Measurements from ENCODE around the gene ACTR1A. TPM values are rescaled to one million over a fixed set of nuclear protein-coding genes. Genes with fewer than 3 reads are reported as not detected.
A peak's percentile ranks its signal among the peaks of the same experiment; 100 is the strongest.

The ACTR1A gene
- total RNA-seq, 5 donors from 2014 or later (not counting 1 experiment from before 2014, with no cell fraction given) = 51.6 to 68.1 (median 63.0) TPM

- peaks cover 46% of the 10 kb centered on the region for H3K36me3 Mint-ChIP-seq
- H3K4me3 Mint-ChIP-seq = no peak overlapping the region
- peaks cover 37 to 92% of the 10 kb centered on the region in 2 donors for H3K36me3 ChIP-seq (ENCODE audit: control insufficient read depth in 2 of 2, extremely low read depth in 1 of 2, insufficient read depth in 1 of 2, low read length in 1 of 2)
- no peak for ATAC-seq (replicated peaks in 1 of 4)
- peaks cover 0 to 2% of the 10 kb centered on the region in 2 experiments for H3K4me1 ChIP-seq (ENCODE audit: control insufficient read depth in 1 of 2, extremely low read depth in 1 of 2, insufficient read depth in 2 of 2, low read length in 2 of 2)
- H3K9me3 Mint-ChIP-seq = no peaks in the 10 kb centered on the region
- H3K4me3 ChIP-seq (ENCODE audit: control insufficient read depth in 1 of 2, extremely low read depth in 1 of 2, low read length in 1 of 2) = no peak overlapping the region
- ChIA-PET CTCF (interaction anchor here in 1 of 2 donors (0.5 kb wide), 1 partner anchor 21 kb away, joined by 5 read pairs; no protein-coding TSS in a partner anchor), POLR2A (no interaction called here)
- peaks cover 1 to 2% (median 1%) of the 10 kb centered on the region in 3 donors for H3K4me1 Mint-ChIP-seq
- no peaks in the 10 kb centered on the region for H3K9me3 ChIP-seq
- 94% methylated on average over 7 of the region's 13 CpGs for WGBS (ENCODE audit: insufficient coverage)
- H3K27ac ChIP-seq (ENCODE audit: low read length) = no peak overlapping the region
- no peak for DNase-seq
- no peak overlapping the region for H3K27ac Mint-ChIP-seq
- H3K27me3 Mint-ChIP-seq = no peaks in the 10 kb centered on the region
- H3K27me3 ChIP-seq (replicated peaks in 1 of 2; ENCODE audit: control insufficient read depth in 2 of 2, extremely low read depth in 1 of 2, insufficient read depth in 2 of 2, low read length in 1 of 2) = no peaks in the 10 kb centered on the region
These were observed 18.5 kb downstream of the ACTR1A start for GRCh38 chr10:102484021-102484420.

DNA sequence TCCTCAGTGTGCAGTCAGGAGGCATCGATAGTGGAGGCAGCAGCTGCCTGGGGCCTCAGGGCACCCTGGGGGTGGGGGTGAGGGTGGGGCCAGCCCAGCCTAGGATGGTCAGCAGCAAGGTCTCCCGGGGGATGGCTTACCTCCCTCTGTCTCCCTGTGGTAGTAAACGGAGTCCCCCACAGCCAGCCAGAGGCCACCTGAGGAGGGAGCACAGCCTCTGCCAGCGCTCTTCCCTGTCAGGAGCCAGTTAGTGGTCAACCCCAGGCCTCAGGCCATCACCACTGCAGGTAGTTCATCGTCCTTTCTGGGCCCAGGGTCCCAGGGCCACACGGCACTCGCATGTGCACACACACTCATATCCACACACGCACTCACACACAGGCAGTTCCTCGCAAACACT is 22.1 kb downstream of the ACTR1A start:
- peaks cover 24 to 60% of the 10 kb centered on the region in 2 donors for H3K36me3 ChIP-seq (ENCODE audit: control insufficient read depth in 2 of 2, extremely low read depth in 1 of 2, insufficient read depth in 1 of 2, low read length in 1 of 2)
- no peaks in the 10 kb centered on the region for H3K27me3 Mint-ChIP-seq
- no peak for DNase-seq

DNA sequence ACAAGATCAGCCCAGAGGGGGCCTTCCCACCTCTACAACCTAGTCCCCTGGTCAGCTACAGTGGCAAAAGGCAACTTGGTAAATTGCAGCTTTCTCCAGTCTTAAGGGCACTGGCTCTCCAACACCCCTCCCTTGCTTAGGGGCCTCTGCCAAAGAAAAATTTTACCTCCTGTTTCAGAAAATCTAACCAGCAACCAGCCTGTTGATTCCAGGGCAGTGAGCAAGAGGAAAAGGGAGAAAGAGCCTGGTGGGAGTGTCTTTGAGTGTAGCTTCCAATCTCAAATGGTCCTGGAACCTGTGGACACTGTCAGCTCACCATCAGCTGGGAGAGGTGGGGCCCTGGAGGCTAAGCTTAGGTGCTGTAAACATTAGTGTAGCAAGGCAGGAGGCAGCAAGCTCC is 22.9 kb downstream of the ACTR1A start:
- ATAC-seq (replicated peaks in 1 of 4) = no peak
- Mint-ChIP-seq H3K27ac (no peak overlapping the region), H3K9me3 (no peaks in the 10 kb centered on the region), H3K4me3 (no peak overlapping the region), H3K4me1 (peaks cover 13 to 15% (median 15%) of the 10 kb centered on the region in 3 donors), H3K36me3 (peaks cover 37% of the 10 kb centered on the region), H3K27me3 (no peaks in the 10 kb centered on the region)
- Histone ChIP-seq H3K9me3 (no peaks in the 10 kb centered on the region), H3K27me3 (replicated peaks in 1 of 2; ENCODE audit: control insufficient read depth in 2 of 2, extremely low read depth in 1 of 2, insufficient read depth in 2 of 2, low read length in 1 of 2) (no peaks in the 10 kb centered on the region), H3K27ac (ENCODE audit: low read length) (no peak overlapping the region), H3K4me1 (ENCODE audit: control insufficient read depth in 1 of 2, extremely low read depth in 1 of 2, insufficient read depth in 2 of 2, low read length in 2 of 2) (peaks cover 12 to 29% of the 10 kb centered on the region in 2 experiments), H3K4me3 (ENCODE audit: control insufficient read depth in 1 of 2, extremely low read depth in 1 of 2, low read length in 1 of 2) (no peak overlapping the region), H3K36me3 (ENCODE audit: control insufficient read depth in 2 of 2, extremely low read depth in 1 of 2, insufficient read depth in 1 of 2, low read length in 1 of 2) (peaks cover 24 to 52% of the 10 kb centered on the region in 2 donors)
- ChIA-PET CTCF (interaction anchor here (0.6 to 2.0 kb wide), 11 partner anchors 18 to 310 kb away, joined by 3 to 7 read pairs (median 5); partner anchors contain the start of gene ACTR1A (in 1 of the 2)), POLR2A (interaction anchor here in 1 of 2 donors (0.6 kb wide), 1 partner anchor 19 kb away, joined by 7 read pairs; no protein-coding TSS in a partner anchor)
- no peak for DNase-seq

More for the DNA sequence above, 22.1 kb downstream of the ACTR1A start:
- ATAC-seq (replicated peaks in 1 of 4) = no peak
- H3K4me3 Mint-ChIP-seq = no peak overlapping the region
- Histone ChIP-seq H3K27me3 (replicated peaks in 1 of 2; ENCODE audit: control insufficient read depth in 2 of 2, extremely low read depth in 1 of 2, insufficient read depth in 2 of 2, low read length in 1 of 2) (no peaks in the 10 kb centered on the region), H3K9me3 (no peaks in the 10 kb centered on the region), H3K4me3 (ENCODE audit: control insufficient read depth in 1 of 2, extremely low read depth in 1 of 2, low read length in 1 of 2) (no peak overlapping the region), H3K27ac (ENCODE audit: low read length) (no peak overlapping the region), H3K4me1 (ENCODE audit: control insufficient read depth in 1 of 2, extremely low read depth in 1 of 2, insufficient read depth in 2 of 2, low read length in 2 of 2) (peaks cover 10 to 25% of the 10 kb centered on the region in 2 experiments)
- 100% methylated on average over 3 of the region's 9 CpGs for WGBS (ENCODE audit: insufficient coverage)
- ChIA-PET CTCF (interaction anchor here (0.7 to 2.0 kb wide), 6 partner anchors 19 to 311 kb away, joined by 3 to 7 read pairs (median 4); partner anchors contain the start of gene ACTR1A (in 1 of the 2)), POLR2A (no interaction called here)
- peaks cover 37% of the 10 kb centered on the region for H3K36me3 Mint-ChIP-seq
- peaks cover 8 to 12% (median 11%) of the 10 kb centered on the region in 3 donors for H3K4me1 Mint-ChIP-seq
- H3K9me3 Mint-ChIP-seq = no peaks in the 10 kb centered on the region
- H3K27ac Mint-ChIP-seq = no peak overlapping the region

- H3K4me3 Mint-ChIP-seq = no peak overlapping the region
- no peaks in the 10 kb centered on the region for H3K27me3 Mint-ChIP-seq
- H3K4me1 Mint-ChIP-seq = peaks cover 27 to 33% (median 29%) of the 10 kb centered on the region in 3 donors
- H3K27ac ChIP-seq (ENCODE audit: low read length) = peak overlapping the region; percentile 13
- no peak overlapping the region for H3K4me3 ChIP-seq (ENCODE audit: control insufficient read depth in 1 of 2, extremely low read depth in 1 of 2, low read length in 1 of 2)
- ChIA-PET POLR2A (interaction anchor here in 1 of 2 donors (1.2 kb wide), 1 partner anchor 246 kb away, joined by 3 read pairs; no protein-coding TSS in a partner anchor), CTCF (interaction anchor here in 1 of 2 donors (0.7 kb wide), 1 partner anchor 79 kb away, joined by 3 read pairs; no protein-coding TSS in a partner anchor)
- no peaks in the 10 kb centered on the region for H3K27me3 ChIP-seq (replicated peaks in 1 of 2; ENCODE audit: control insufficient read depth in 2 of 2, extremely low read depth in 1 of 2, insufficient read depth in 2 of 2, low read length in 1 of 2)
- H3K9me3 Mint-ChIP-seq = no peaks in the 10 kb centered on the region
- H3K4me1 ChIP-seq (ENCODE audit: control insufficient read depth in 1 of 2, extremely low read depth in 1 of 2, insufficient read depth in 2 of 2, low read length in 2 of 2) = peaks cover 22 to 49% of the 10 kb centered on the region in 2 experiments
- peaks cover 11% of the 10 kb centered on the region for H3K36me3 Mint-ChIP-seq
- ATAC-seq (replicated peaks in 1 of 4) (no peak), DNase-seq (peak in 16 of 35 experiments; percentile 12 to 51 (median 32))
- H3K36me3 ChIP-seq (ENCODE audit: control insufficient read depth in 2 of 2, extremely low read depth in 1 of 2, insufficient read depth in 1 of 2, low read length in 1 of 2) = peaks cover 12 to 22% of the 10 kb centered on the region in 2 donors
- no peaks in the 10 kb centered on the region for H3K9me3 ChIP-seq
- WGBS (ENCODE audit: insufficient coverage) = 82% methylated on average over 5 of the region's 9 CpGs
- peak overlapping the region; percentile 69 to 73 for H3K27ac Mint-ChIP-seq
These were observed 25.9 kb downstream of the ACTR1A start for GRCh38 chr10:102476466-102477141.

DNA sequence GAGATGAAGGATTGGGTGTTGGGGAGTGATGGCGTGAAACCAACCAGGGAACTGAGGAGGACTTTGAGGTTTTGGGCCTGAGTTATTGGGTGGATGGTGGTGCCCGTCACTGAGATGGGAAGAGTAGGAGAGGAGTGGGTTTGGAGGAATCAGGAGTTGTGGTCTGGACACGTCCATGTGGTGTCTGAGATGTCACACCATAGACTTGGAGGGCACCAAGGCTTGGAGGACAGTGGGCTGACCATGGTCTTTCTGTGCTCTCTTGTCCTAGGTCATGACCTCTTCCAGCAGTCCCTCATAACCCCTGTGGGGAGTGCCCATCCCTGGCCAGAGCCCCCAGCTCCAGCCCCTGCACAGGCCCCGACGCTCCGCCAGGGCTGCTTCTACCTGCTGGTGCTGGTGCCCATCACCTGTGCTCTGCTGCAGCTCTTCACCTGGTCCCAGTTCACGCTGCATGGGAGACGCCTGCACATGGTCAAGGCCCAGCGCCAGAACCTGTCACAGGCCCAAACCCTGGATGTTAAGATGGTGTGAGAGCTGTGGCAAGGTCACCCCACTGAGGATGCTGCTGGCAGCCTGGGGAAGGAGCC is 27.0 kb downstream of the ACTR1A start:
- Histone ChIP-seq H3K9me3 (no peaks in the 10 kb centered on the region), H3K4me1 (ENCODE audit: control insufficient read depth in 1 of 2, extremely low read depth in 1 of 2, insufficient read depth in 2 of 2, low read length in 2 of 2) (peaks cover 22 to 49% of the 10 kb centered on the region in 2 experiments), H3K27ac (ENCODE audit: low read length) (no peak overlapping the region), H3K27me3 (replicated peaks in 1 of 2; ENCODE audit: control insufficient read depth in 2 of 2, extremely low read depth in 1 of 2, insufficient read depth in 2 of 2, low read length in 1 of 2) (no peaks in the 10 kb centered on the region), H3K36me3 (ENCODE audit: control insufficient read depth in 2 of 2, extremely low read depth in 1 of 2, insufficient read depth in 1 of 2, low read length in 1 of 2) (peaks cover 2 to 12% of the 10 kb centered on the region in 2 donors), H3K4me3 (ENCODE audit: control insufficient read depth in 1 of 2, extremely low read depth in 1 of 2, low read length in 1 of 2) (no peak overlapping the region)
- CTCF ChIA-PET = no interaction called here
- Mint-ChIP-seq H3K27ac (peak overlapping the region; percentile 41 to 61), H3K36me3 (peaks cover 4% of the 10 kb centered on the region), H3K4me1 (peaks cover 27 to 33% (median 29%) of the 10 kb centered on the region in 3 donors), H3K9me3 (no peaks in the 10 kb centered on the region), H3K27me3 (no peaks in the 10 kb centered on the region), H3K4me3 (no peak overlapping the region)
- DNase-seq (no peak), ATAC-seq (replicated peaks in 1 of 4) (no peak)
- POLR2A ChIA-PET = interaction anchor here in 1 of 2 donors (0.7 to 1.2 kb wide), 2 partner anchors 53 to 245 kb away, joined by 3 to 4 read pairs; no protein-coding TSS in a partner anchor
- 96% methylated on average over 7 of the region's 9 CpGs for WGBS (ENCODE audit: insufficient coverage)
